DMS114 treated with DMSO at 0.1 percent for 48 hours (cell line): Measurements from ENCODE around the gene MLLT3.

Experiments
- DNase-seq: peaks from one replicate; lab custom pipeline; 2025; ENCODE audit not compliant: unreplicated experiment; lab: John Stamatoyannopoulos, UW

Gene MLLT3

DNA sequence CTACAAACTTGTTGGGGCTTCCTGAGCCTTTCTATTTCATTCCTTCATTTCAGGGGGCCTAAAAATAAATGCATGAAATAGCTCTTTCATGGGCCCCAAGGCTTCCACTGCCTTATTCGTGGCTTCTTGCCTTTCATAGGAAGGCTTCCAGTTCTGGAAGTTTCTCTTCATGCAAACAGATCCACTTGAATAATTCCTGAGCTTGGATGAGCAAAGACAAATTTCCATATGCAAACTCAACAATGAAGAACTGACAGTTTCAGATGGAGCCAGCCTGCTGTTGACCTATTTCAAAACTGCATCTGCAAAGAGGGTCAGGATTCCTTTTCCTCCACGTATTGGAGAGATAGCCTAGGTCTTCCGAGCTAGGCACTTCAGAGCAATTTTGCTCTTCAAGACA is 142.1 kb downstream of the MLLT3 start:
- no peak for DNase-seq

DNA sequence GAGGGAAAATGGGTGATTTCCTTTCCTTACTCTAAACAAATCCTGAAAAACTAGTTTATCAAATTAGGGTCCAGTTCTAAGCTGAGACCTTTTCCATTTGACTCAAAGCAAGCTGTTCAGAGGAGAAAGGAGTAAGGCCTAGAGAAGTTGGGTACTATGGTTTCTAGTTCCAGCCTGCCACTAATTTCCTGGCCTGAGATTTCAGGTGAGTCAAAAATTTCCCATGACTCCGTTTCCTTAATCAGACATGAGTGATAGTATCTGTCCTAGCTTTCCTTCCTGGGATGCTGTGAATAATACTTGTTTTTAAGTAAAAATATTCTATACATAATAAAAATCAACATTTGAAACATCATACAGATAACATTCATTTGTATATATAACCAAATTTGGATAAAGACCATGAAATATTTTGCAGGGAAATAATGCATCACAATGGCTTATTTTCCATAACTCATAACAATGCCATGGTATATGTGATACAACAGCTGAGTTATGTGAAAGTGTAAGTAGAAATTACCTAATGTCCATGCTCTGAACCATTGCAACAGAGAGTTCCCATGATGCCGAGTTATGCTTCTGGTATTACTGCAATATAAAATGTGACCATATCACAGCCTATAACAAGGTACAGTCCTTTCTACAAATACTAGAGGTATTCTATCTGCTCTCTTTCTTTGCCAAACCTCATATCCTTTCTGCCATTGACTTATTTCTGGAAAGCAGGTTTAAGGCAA is 142.7 kb downstream of the MLLT3 start:
- no peak for DNase-seq

DNA sequence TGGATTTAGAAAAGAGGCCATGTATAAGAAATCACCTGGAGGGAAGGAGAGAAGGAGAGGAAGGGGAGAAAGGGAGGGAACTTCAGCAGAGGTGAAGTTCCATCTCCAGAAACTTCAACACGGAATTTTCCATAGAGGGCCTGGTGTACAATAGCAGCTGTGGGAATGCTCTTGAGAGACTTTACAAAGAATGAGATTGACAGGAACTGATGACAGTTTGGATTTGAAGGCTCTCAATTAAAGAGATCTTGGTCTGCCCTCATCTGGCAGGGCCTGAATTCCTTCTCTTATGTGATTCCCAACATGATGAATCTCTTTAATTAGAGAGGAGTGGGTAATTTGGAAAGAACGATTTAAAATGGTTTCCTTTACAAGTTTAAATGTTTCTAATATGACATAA is 143.5 kb downstream of the MLLT3 start:
- DNase-seq, result no peak

DNA sequence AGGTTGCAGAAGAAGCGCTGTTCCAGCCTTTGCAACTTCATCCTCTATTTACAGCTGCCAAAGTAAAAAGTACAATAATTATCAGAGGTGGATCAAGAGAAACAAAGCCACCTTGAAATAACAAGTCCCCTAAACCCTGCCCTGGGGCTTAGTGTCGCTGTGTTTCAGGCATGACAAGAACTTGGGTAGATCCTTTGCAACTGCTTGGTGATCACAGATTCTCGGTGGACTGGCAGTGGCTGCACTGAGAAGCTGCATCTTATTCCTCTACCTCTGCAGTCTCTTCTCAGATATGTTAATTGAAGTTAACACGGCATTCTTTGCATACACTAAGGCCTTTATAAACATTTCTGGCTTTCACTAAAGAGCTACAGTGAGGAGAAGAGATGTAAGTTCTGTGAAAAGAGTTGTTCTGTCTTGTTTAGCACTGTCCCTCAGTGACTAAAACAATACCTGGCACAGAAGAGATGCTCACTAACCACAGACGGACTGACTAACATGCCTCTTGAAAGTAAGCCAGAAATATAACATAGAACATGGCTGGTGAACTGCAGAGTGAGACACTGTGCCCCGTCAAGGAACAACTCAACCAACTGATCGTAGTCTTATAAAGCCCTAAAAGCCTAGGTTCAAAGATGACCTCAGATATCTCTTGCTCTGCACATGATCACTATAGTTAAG is 144.2 kb downstream of the MLLT3 start:
- DNase-seq, result no peak

DNA sequence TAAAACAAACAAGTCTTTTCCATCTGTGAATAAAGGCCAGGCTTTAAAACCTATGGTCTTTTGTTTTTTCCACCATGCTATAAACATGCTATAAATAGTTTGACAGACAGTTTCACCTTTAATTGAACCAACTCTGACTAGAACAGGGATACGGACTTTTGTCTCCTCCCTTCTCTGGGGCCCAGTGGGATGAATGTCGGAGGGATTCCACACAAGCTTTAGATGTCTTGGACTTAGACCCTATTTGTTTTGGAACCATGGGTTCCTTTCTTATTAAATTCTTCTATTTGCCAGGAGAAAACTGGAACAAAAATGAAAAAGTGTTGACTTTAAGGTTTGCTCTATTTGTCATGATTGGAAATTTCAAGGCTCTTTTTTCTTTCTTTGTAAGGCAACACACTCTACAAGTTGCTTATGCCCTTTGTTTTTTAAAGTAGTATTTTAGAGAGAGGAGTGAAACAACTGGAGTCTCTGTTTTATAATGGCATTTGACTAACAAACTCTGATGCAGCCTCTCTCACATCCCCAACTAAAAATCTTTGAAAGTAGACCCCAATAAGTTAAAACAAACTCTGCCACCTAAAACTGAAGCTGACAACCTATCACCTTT is 145.3 kb downstream of the MLLT3 start:
- DNase-seq, result no peak

DNA sequence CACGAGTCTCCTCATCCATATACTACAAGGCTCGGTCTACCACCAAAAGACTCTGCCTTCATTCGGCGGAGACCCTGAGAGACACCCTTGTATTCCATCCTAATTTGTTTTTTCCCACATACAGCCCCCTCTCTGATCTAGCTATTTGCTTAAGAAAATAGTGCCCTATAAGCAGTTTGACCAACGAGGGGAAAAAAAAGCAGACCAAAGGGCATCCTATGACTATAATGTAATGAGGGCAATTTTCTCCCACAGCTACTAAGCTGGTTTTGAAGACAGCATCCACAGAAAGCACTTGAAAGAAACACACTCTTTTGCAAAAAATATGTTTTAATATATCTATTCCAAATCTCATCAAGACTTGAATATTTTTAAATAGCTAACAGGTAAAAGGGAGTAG is 147.8 kb downstream of the MLLT3 start:
- DNase-seq, result no peak

DNA sequence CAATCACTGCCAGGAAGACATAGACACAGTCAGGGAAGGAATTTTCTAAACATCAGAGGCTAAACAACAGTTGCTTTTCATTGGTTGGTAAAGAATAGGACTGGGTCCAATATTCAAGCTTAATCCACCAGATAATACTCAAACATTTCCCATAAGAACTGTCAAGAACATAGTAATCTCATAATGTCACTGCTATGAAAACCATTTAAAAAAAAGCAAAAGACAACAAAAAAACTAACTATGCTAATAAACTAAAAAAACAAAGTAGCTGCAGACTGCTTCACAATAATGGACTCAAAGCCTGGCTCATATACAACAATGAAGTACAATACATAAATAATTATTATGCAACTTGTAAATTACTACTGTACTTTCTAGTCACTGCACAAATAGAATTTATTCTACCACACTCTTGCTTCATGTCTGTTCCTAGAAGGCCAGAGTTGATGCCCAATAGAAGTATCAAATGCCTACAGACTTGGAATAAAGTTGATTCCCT is 148.7 kb downstream of the MLLT3 start:
- DNase-seq, result no peak

DNA sequence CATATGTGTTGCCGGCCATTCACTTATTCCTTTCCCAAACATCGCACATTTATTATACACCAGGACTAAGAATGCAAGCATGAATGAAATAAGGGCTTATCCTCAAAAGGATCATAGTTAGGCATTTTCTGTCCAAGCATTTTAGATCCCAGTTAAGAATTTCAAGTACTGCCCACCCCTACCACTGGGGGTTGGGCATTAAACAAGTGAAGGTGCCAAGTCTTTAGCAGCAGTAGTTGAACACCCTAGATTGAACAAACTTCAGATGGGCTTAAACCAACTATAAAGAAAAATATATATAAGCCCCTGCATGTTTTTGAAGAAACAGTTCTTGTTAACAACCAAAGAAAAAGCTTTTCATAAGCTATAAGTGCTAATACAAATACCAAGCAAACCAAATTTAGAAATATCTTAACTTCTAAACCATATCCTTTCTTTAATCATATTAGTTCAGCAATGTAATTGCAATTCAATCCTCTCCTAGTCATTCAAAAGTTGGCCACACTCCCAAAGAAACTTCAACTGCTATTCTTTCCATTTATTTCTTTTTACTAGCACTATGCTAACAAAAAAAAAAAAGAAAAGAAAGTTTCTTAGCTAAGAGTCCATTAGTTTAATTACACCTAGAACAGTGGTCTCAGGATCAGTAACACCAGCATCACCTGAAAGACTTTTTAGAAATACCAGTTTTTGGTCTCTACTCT is 149.8 kb downstream of the MLLT3 start:
- no peak for DNase-seq

DNA sequence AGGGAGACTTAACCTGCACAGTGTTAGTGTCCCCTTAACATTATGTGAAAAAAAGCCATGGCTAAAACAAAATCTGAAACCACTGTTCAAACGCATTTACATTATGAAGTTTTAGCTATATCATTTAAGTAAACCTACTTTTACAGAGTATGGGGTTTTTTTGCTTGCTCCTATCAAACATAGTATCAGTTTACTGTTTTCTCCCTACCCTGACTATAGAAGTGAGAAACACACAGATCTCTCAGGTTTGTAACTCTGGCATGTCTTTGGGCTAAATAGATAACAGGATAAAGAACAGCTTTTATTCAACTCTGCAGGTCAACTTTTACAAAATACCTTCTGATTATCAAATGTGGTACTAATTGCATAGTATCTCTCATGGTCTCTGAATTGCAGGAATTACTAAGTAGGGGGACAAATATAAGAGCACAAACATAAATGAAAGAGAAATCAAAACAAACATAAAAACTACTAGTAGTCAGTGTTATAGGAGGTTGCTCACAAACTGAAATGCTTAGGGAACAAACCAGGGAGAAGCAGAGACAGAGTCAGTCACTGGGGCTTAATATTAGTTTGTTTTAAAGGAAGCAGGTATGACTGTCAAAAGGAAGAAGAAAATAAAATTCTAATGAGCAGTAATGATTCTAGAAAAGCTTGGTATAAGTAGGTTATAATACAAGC is 155.8 kb downstream of the MLLT3 start:
- DNase-seq, result no peak

DNA sequence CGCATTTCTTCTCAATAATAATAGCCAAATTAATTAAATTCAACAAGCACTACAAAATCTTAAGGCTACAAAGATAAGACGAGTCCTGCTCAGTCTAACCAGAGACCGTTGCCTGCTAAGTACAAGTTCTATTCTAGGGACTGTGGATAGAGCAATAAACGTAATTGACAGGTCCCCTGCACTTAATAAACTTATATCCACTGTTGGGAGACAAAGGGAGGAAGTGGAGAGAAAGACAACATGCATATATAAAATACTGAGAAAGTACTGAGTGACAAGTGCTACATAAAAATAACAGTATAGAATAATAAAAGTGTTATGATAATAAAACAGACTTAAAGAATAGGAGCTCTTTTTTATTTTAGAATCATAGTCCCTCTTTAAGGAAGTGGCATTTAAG is 158.1 kb downstream of the MLLT3 start:
- DNase-seq, result no peak

DNA sequence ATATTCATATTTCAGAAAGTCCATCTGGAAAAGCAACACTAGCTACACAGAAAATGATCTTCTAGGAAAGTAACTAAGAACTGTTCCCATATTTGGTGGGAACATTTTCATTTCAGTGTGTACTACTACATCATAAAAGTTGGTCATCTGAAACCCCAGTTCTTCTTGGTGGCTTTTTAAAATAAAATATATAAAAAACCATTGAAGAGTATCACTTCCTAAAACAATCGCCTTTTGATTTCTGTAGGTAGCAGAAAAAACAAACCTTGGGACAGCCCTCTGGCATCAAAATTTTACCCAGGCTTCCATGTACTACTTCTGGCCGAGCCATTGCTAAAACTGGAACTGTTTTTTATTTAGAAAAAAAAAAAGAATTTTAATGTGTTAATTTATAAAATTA is 158.5 kb downstream of the MLLT3 start:
- DNase-seq, result no peak

DNA sequence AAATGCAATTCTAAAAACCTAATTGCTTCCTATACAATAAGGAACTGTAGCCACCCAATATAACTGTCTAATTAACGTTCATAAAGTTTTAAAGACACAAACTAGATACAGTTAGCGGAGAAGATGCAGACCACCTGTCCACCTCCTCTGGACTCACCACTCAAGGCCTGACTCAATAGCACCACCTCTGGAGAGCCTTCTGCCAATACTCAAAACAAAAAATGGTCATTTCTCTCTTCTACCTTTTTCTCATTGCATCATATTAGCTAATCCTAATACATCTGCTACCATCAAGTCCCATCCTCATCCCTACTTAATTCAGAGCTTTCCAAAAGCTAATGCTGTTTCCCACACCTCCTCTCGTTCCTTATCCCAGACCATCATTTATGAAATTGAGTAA is 159.9 kb downstream of the MLLT3 start:
- no peak for DNase-seq

DNA sequence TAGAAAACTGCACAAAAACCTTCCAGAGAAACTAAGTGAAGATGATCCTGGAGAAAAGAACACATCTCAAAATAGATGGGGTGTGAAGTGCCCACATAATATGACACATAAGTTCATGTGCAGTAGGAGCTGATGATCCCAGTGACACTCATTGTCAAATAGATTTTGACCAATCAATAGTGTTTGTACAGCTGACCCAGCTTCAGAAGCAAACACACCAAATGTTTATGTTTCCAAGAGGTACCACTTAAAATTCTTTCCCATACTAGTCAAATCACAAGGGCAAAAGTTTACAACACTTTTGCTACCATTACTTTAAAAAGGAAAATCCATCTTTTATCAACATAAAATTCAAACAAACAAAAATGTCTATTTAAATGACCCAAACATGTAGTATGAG is 175.0 kb downstream of the MLLT3 start:
- no peak for DNase-seq

DNA sequence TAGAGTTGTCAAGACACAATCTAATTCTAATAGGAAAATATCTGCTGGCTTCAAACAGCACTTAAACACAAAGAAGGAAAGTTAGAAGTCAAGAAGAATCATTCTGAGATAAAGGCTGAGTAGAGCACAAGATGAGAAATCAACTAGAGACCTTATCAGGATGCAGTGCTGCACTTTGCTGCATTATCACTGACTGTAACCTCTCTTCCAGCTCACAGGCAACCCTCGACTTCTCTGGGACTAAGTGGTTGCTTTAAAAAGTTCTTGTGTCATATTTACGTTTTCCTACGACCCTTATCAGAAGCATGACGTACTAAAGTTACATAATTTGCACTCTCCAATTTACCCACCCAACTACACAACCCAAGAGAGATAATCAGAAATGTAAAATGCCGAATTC is 176.1 kb downstream of the MLLT3 start:
- no peak for DNase-seq

DNA sequence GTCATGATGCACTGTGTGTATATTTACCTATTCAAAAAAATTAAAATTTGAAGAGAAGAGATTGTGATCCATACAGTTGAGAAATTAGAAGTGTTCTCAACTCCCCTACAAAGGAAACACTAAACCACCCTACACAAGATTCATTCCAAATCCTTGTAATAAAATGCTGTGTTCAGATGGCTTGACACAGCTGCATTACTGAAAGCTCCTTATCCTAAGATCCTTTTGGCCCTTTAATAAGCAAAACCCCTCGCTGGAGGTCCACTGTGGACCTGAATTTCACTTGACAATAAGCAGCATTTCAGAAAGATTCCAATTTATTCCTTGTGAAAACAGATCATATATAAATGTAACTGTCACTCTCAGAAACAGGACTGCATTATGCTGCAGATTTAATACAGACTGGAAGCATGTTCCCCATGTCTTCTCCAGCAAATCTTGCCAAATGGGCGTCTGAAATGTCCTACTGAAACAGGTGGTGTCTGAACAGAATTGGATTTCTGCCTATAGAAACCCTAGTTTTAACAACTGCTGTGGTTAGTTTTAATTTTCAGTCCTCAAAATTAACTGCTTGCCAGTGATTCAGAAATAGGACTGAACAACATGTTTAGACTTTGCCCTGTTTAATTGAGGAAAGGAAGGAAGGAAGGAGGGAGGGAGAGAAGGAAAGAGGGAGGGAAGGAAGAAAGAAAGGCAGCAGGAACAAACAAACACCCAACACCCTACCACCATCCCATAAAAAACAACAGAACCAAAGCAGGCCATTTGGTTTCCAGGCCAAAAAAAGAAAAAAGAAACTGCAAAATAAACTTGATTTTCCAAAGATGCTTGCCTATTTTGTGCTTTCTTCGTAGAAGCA is 179.6 kb downstream of the MLLT3 start:
- no peak for DNase-seq

DNA sequence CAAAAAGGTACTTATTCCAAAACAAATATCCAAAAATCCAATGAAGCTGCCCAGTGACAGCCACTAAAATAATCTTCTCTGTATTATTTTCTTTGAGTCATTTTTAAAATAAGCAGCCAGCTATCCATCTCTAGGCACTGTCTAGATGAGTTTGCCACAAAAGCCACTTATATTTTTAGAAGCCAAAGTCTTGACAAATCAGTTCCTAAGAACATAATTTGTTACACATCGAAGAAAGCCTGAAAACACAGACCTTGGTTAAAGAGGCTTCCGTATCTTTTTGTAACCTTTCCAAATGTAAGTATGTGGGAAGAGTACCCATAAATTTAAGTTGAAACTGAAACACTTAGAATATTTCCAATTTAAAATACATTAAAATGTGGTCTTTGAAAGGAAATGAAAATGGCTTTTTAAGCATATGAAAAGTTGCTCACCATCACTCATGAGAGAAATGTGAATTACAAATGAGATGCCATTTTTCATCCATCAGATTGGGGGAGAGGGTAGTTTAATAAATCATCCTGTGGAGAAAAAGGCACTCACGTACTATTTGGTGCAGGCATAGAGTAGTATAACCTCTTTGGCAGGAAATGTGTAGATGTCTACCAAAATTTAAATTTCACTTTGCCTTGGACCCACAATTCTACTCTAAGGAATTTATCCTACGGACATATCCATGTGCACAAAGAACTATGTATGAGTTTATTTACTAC is 180.4 kb downstream of the MLLT3 start:
- DNase-seq, result no peak

DNA sequence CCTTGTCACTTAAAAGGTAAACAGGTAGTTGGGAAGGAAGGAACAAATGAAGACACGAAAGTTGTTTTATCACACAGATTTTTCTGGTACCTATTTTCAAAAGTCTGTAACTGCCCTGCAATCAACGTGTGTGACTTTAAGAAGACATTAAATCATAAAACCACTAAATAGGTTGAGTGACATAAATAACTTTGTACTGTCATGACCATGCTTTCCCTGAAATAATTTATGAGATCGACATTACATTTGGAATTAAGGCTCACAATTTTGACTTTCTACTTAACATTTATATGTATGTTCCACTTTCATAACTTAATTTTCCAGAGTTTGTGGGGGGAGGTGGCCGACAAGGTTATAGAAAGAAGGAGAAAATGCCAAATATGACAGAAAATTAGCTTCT is 181.1 kb downstream of the MLLT3 start:
- no peak for DNase-seq

DNA sequence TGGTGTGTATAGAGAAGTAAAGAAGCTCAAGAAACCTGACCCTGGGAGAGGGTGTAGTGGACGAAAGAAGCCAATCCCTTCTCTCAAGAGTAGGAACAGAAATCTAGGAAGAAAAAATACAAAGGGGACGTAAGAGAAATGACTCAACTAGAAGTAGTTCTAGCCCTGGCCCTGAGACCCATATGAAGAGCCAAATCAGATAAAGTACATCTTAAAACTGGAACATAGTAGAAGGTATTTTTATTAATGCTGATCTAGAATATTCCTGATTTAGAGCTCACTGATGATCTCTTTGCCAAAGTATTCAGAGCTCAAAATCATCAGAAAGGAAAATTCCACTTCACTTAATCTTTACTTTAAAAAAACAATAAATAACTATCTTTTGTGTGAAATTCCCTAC is 184.8 kb downstream of the MLLT3 start:
- DNase-seq, result no peak

DNA sequence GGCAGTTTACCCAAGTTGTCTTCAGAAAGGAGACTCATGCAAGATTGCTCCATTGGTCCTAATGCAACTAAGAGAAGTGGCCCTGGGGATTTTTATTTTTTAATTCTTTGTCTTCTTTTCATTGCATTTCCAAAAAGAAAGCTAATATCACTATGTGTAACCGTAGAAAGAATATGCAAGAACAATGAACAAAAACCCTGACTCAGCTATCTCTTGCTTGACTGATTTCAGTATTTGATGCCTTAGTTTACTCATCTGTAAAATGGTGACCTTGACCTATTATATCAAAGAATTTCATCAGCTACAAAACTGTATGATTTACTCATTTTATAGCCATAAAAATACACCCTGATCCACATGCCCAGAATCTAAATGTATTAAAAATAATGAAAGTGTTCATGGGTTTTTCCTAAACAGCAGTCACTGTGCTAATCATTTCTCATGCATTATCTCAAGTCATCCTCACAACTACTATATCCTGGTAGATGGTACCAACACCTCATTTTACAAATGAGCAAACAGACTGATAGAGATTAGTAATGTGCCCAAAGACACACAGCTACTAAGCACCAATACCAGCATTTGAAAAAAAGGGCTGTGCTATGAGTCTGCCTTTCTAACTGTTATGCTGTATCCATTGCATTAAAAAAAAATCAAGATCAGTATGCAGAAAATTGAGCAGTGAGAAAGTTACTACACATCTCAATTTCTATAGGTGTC is 185.7 kb downstream of the MLLT3 start:
- no peak for DNase-seq
